ENCODE results near the gene WFS1. TPM values are rescaled to one million over a fixed set of nuclear protein-coding genes. Genes with fewer than 3 reads are reported as not detected.

WFS1 gene
- total and polyA plus RNA-seq, 8 donors: 10.2 to 28.7 (median 14.6) TPM

DNA sequence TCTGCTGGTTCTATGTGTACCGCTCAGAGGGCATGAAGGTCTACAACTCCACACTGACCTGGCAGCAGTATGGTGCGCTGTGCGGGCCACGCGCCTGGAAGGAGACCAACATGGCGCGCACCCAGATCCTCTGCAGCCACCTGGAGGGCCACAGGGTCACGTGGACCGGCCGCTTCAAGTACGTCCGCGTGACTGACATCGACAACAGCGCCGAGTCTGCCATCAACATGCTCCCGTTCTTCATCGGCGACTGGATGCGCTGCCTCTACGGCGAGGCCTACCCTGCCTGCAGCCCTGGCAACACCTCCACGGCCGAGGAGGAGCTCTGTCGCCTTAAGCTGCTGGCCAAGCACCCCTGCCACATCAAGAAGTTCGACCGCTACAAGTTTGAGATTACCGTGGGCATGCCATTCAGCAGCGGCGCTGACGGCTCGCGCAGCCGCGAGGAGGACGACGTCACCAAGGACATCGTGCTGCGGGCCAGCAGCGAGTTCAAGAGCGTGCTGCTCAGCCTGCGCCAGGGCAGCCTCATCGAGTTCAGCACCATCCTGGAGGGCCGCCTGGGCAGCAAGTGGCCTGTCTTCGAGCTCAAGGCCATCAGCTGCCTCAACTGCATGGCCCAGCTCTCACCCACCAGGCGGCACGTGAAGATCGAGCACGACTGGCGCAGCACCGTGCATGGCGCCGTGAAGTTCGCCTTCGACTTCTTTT, 32.2 kb downstream of the WFS1 start:
- DNase-seq (peak in 1 of 6 donors; percentile 48), FAIRE-seq (no peak), ATAC-seq (no peak)
- no peak overlapping the region for H3K4me3 ChIP-seq
- H3K4me1 ChIP-seq: no peaks in the 10 kb centered on the region
- no peaks in the 10 kb centered on the region for H3K27me3 ChIP-seq
- WGBS, 2 donors: 96 to 97% methylated on average over 55 of the region's 55 CpGs
- intact Hi-C loops (cut with DNase I): no loop called here
- peaks cover 0 to 20% (median 7%) of the 10 kb centered on the region in 3 donors for H3K36me3 ChIP-seq
- H3K9me3 ChIP-seq: no peaks in the 10 kb centered on the region
- TF ChIP-seq, protein P1, sequence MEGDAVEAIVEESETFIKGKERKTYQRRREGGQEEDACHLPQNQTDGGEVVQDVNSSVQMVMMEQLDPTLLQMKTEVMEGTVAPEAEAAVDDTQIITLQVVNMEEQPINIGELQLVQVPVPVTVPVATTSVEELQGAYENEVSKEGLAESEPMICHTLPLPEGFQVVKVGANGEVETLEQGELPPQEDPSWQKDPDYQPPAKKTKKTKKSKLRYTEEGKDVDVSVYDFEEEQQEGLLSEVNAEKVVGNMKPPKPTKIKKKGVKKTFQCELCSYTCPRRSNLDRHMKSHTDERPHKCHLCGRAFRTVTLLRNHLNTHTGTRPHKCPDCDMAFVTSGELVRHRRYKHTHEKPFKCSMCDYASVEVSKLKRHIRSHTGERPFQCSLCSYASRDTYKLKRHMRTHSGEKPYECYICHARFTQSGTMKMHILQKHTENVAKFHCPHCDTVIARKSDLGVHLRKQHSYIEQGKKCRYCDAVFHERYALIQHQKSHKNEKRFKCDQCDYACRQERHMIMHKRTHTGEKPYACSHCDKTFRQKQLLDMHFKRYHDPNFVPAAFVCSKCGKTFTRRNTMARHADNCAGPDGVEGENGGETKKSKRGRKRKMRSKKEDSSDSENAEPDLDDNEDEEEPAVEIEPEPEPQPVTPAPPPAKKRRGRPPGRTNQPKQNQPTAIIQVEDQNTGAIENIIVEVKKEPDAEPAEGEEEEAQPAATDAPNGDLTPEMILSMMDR (IDR thresholded peaks at IDR 0.05): no peak
- no peak overlapping the region for H3K27ac ChIP-seq

DNA sequence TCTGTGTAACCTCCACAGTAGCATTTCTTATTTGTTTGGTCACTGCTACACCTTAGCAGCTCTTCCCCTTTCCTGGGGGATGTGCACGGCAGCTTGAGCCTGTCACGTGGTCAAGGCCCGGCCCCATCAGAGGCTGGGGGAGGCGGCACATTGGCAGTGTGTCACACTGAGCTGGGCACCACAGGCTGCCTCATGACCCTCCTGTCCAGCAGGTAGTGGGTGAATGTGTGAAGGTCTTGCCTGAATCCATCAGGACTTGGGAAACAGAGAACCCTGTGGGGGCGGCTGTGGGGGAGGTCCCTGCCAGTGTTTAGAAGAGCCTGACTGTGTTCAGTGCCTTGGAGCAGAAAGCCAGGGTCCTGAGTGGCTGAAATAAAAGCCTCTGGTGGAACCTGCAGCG, 33.2 kb downstream of the WFS1 start:
- WGBS, 2 donors: 84 to 96% methylated on average over 6 of the region's 6 CpGs
- H3K9me3 ChIP-seq: no peaks in the 10 kb centered on the region
- no peaks in the 10 kb centered on the region for H3K27me3 ChIP-seq
- ATAC-seq (no peak), FAIRE-seq (no peak), DNase-seq (peak in 1 of 6 donors; percentile 30)
- H3K36me3 ChIP-seq: peaks cover 0 to 19% (median 7%) of the 10 kb centered on the region in 3 donors
- no peaks in the 10 kb centered on the region for H3K4me1 ChIP-seq
- H3K4me3 ChIP-seq: no peak overlapping the region
- TF ChIP-seq, protein P1 (IDR thresholded peaks at IDR 0.05): no peak
- no peak overlapping the region for H3K27ac ChIP-seq
- intact Hi-C loops (cut with DNase I): no loop called here

DNA sequence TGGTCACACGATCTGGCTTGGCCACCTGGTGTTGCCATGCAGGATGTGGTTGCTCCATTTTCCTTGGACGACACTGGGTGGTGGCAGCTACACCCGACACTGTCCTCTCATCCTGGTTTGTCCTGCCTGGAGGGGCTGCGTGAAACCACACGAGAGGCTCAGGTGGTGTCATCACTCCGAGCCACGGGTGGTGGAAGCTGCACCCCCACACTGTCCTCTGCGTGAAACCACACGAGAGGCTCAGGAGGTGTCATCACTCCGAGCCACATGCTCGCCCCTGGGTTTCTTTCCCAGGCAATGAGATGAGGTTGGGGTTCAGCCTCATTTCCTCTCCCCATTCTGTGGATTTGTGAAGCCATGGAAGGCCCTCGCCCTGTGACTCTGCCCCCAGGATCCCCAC, 34.3 kb downstream of the WFS1 start:
- WGBS, 2 donors: 93 to 95% methylated on average over 12 of the region's 12 CpGs
- DNase-seq (peak in 1 of 6 donors; percentile 27), ATAC-seq (no peak), FAIRE-seq (no peak)
- Histone ChIP-seq H3K9me3 (no peaks in the 10 kb centered on the region), H3K36me3 (peaks cover 0 to 19% (median 7%) of the 10 kb centered on the region in 3 donors), H3K27me3 (no peaks in the 10 kb centered on the region), H3K27ac (no peak overlapping the region), H3K4me1 (no peaks in the 10 kb centered on the region), H3K4me3 (no peak overlapping the region)
- intact Hi-C loops (cut with DNase I): no loop called here
- TF ChIP-seq, protein P1 (IDR thresholded peaks at IDR 0.05): no peak

DNA sequence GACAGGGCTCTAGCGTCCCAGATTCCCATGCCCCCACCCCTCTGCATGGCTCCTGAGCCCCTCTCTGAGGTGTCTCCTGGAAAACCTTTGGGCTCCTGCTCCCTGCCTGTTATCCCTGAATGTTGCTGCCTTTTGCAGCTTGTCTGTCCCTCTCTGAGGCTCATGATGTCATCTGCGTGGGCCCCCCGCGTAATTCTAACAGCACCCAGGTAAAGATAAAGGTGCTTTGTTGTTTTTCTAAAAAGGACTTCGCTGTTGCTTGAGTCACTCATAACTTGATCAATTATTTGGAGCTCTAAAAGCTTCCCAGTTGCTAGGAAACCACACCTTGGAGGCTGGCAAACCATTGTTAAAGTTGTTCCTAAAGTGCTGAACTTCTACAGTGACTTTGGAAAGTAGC, 36.6 kb downstream of the WFS1 start:
- 57 to 66% methylated on average over 5 of the region's 5 CpGs for WGBS, 2 donors
- TF ChIP-seq, protein P1 (IDR thresholded peaks at IDR 0.05): no peak
- H3K36me3 ChIP-seq: peaks cover 0 to 12% (median 7%) of the 10 kb centered on the region in 3 donors
- no peak overlapping the region for H3K27ac ChIP-seq
- H3K4me1 ChIP-seq: no peaks in the 10 kb centered on the region
- ATAC-seq: no peak
- FAIRE-seq: no peak
- H3K4me3 ChIP-seq: no peak overlapping the region
- no peaks in the 10 kb centered on the region for H3K27me3 ChIP-seq
- intact Hi-C loops (cut with DNase I): no loop called here
- H3K9me3 ChIP-seq: no peaks in the 10 kb centered on the region
- peak in 1 of 6 donors; percentile 12 for DNase-seq

DNA sequence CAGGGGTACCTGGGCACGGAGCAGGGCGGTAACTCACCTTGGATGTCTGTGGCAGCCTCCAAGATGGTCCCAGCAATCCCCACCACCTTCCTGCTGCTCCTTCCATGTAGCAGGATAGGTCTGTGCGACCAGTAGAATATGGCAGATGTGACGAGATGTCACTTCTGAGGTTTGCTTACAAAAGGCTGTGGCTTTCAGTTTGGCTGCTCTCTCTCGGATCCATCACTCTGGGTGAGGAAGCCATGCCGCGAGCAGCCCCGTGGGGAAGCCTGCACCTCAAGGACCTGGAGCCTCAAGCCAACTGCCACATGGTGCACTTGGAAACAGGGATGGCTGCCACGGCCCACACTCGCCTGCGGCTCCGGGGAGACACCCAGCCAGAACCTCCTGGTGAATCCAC, 37.6 kb downstream of the WFS1 start:
- Histone ChIP-seq H3K27me3 (no peaks in the 10 kb centered on the region), H3K4me3 (no peak overlapping the region), H3K36me3 (peaks cover 0 to 3% (median 1%) of the 10 kb centered on the region in 3 donors), H3K4me1 (no peaks in the 10 kb centered on the region), H3K27ac (no peak overlapping the region), H3K9me3 (no peaks in the 10 kb centered on the region)
- FAIRE-seq (no peak), DNase-seq (peak in 1 of 6 donors; percentile 37), ATAC-seq (no peak)
- intact Hi-C loops (cut with DNase I): no loop called here
- TF ChIP-seq, protein P1 (IDR thresholded peaks at IDR 0.05): no peak
- 86 to 90% methylated on average over 12 of the region's 12 CpGs for WGBS, 2 donors

Data from pancreas (tissue), 10 donors.